Measurements from ENCODE around the gene GRAP.

GRAP gene

DNA sequence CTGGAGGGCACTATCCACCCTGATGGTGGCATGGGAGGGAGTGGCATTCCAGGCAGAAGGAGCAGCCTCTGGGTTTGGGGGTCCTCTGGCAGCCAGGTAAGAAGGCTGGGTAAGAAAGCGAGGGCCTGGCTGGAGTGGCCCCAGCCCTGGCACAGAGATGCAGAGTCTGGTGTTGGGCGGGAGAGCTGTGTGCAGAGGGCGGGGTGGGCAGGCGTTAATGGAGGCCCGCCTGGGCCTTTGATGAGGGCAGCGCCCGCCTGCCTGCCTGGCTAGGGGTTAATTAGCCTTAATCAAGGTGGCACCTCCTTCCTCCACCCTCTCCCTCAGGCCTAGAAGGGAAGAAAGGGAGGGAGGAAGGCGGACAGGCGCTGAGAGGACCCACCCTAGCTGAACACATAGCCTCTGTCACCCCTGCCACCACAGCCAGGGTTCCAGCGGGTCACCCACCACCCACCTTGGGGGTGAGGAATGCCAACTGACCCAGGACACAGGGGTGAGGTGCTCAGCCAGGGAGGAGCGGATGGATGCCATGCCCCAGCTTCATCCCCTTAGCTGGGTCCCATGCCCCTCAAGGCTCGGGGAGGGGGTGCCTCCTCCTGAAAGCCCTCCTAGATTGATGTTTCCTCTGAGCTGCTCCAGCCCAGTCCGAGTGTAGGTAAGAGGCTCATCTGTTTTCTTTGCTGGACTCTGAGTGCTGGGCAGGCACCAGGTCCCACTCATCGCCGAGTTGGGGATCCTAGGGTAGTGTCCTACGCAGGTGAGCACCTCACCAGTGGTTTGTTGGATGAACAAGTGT lies 28.8 kb downstream of the GRAP start:
- no peak for DNase-seq

DNA sequence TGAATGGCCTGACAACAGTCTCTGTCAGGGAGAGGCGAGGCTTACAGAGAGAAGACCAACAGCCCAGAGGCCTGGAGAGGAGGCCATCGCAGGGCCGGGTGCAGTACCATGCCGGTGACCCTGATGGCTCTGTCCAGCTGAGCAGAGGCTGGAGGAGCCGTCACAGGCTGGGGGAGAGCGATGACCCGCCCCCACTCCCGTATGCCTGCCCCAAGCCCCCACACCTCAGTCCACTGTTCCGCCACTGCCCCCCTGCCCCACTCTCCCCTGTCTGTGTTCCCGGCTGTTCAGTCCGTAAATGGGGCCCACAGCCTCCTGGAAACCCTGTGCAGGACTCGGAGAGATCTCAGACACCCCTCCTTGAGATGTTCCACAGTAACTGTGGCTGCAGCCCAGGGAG lies 29.4 kb downstream of the GRAP start:
- DNase-seq, result no peak

DNA sequence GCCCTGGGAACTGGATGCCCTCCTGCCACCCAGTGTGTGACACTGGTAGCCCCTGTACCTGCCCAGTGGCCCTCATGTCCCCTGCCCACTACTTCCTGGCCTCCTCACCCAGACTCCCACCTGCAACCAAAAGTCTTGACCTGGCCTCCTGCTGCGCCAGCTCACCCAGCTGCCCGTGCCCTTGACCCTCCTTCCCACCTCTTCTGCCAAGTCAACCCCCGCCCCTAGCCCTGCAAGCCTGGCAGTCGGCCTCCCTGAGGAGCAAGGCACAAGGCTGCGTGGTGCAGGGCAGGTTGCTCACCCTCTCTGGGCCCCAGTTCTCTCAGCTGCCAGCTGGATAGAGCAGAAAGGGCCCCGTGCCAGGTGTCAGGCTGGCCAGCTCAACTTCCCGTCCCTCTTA lies 29.9 kb downstream of the GRAP start:
- no peak for DNase-seq

DNA sequence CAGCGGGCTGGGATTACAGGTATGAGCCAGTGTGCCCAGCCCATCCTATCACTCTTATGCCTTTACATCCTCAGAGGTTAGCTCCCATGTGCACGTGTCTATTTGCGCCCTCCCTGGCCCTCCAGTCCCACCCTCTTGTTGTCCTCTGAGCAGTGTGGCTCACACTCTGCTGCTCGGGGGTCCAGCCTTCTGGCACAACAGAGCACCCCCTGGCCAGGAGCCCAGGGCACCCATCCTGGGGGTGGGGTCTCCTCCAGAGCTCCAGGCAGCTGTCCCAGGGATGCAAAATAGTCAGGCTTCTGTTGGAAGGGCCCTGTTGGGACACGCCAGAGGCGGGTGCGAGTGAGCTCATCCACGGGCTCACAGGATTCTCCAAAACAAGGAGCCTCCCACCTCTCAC lies 30.5 kb downstream of the GRAP start:
- no peak for DNase-seq

DNA sequence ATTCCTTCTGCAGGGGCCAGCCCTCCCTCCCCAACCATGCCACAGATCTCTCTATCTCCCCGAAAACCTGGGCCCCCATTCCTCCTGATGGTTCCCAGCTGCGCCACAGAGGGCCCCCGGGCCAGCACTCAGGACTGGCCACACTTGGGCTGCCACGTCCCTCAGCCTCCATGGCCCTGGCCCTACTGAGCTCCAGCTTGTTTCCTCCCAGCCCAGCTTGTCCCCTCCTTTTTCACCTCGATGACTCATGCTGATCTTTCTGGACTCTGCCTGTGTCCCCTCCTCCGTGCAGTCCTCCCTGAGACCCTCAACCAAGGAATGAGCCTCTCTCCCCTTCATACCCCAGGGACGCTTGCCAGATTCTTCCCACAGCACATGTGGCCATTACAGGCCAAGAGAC lies 31.3 kb downstream of the GRAP start:
- no peak for DNase-seq

DNA sequence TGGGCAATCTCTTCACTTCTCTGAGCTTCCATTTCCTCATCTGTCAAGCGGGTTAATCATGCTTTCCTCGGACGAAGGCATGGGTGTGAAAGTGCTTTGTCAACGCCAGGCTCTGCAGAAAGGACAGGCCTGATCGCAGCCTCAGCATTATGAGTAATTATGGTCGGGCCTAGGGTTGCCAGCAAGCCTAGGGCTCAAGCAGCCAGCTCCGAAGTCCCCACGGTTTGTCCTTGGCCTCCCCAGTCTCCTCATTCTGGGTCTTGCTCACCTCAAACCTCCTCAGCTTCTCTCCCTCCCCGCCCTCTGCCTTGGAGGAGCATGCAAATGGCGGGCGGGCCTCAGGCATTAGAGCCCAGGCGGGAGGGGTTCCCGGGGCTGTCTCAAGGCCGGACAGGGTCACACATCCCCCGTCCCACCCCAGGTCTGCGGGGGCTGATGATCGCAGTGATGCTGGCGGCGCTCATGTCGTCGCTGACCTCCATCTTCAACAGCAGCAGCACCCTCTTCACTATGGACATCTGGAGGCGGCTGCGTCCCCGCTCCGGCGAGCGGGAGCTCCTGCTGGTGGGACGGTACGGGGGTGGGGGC lies 32.0 kb downstream of the GRAP start:
- no peak for DNase-seq

DNA sequence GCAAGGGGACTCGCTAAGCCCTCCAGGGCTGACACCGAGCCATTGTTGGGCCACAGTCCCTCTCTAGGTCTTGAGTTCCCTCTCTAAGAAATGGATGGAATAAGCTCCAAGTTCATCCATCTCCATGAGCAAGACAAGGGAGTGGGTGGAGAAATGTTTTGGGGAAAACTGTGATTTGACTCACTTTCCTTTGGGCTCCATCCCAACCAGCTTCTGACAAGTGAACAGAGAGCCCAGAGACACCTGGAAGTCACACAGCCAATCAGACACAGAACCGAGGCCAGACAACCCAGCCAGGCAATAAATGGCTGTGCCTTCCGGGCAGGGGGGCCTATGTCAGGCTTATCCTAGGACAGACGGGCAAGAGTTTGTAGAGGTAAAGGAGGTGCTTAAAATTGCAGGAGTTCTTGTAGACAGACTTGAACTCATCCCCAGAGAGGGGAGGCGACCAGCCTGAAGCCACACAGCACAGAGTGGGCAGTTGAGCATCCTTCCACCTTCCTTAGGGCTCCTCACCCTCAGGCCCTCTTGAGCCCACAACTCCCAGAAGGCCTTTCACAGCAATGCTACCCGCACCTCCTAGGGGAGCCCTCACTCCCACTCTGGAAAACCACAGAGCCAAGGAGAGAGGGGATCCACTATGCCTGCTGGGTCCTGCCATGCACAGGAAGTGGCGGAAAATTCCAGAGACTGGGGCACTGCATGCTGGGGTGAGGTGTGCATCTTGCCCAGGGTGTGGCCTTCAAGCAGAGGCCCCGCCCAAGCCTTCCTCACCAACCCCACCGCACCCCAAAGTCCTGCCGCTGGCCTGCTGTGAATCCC lies 32.7 kb downstream of the GRAP start:
- DNase-seq, result no peak

DNA sequence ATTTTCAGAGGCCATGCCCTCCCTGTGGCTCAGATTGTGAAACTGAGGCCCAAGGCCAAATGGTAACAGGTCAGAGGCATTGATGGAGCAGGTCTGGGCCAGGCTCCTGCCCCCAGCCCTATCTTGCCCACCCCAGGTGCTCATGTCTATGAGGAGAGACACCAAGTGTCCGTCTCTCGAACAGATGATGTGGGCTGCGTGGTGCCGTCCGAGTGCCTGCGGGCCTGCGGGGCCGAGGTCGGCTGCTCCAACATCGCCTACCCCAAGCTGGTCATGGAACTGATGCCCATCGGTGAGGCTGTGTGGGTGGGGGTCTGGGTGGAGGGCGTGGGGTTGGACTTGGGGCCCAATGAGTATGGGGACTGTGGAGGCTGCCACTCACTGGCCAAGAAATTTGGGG lies 33.5 kb downstream of the GRAP start:
- no peak for DNase-seq

DNA sequence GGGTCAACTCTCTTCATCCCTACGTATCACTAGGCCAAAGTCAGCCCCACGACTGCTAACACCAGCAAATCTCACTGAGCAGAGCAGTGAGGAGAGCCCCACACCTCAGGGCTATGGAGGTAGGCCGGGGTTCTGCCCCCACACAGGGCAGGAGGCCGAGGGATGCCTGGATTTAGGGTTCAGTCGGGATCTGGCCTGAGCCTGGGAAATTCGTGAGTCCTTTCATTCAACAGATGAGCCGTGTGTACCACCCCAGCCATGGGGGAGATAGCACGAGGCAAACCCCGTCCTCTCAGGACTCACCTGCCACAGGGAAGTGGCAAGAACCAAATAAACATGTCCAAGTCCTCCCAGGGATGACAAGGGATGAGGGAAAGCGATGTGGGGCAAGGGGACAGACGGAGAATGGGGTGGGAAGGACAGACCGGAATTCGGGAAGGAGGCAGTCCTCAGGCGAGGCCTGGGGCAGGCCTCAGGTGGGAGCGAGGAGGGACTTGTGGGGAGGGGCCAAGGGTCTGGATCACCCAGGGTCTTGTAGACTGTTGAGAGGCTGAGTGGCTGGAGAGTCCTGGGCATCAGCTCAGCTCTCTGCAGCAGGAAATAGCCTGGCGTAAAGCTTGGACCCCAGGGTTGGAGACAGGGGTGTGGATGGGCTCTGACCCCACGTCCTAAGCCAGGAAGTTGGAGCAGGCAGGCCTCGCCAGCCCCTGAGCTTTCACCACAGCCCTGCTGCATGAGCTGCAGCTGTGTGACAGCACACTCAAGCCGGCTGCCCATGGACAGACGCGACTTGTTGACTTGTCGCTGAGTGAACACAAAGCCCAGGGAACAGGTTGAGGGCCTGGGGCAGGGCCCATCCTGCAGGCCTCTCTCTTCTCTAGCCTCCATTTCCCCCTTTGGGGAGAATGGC lies 34.3 kb downstream of the GRAP start:
- no peak for DNase-seq

DNA sequence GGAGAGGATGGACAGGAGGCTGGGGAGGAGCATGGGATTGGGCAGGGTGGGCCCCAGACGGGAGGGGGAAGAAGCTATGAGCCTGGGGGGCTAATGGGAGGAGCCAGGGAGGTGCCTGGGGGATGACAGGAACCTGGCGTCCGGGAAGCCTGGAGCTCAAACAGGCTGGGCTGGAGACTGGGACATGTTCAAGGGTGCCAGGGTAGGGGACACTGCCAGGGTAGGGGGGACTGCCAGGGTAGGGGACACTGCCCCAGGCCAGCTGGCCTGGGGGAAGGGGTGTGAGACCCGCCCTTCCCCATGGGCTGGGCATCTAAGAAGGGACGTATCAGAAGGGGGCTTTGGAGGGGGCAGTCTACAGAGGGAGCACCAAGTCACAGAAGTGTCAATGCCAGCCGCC lies 35.2 kb downstream of the GRAP start:
- no peak for DNase-seq

DNA sequence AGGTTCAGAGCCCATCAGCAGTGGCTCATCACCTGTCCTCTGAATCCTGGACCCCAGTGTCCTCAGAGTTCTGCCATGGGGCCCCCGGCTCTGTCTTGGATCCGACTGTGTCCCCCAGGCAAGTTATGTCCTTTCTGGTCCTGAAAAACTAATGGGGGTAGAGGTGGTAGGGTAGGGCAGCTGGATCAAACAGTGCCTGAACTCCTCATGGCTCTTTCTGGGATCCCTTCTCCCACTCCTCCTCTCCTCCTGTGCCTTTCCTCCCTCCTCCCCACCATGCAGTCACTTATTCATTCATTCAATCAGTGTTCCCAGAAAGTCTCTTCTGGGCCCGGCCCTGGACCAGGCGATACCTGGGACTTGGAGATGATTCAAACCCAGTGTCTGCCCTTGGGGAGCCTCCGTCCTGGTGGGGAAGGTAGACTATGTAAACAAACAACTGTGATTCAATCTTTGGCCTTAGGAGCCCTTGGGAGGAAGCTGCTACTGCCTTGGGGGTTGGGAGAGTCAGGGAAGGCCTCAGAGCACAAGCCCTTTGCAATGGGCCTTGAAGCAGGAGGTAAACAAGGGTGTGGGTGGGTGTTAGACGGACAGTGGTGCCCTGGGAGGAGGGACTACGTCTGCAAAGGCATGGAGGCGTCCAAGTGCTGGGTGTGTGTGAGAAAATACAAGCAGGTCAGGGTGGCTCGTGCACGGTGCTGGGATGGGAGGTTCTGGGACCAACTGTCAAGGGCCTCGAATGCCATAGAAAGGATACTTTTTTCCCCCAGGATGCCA lies 35.8 kb downstream of the GRAP start:
- DNase-seq, result no peak

DNA sequence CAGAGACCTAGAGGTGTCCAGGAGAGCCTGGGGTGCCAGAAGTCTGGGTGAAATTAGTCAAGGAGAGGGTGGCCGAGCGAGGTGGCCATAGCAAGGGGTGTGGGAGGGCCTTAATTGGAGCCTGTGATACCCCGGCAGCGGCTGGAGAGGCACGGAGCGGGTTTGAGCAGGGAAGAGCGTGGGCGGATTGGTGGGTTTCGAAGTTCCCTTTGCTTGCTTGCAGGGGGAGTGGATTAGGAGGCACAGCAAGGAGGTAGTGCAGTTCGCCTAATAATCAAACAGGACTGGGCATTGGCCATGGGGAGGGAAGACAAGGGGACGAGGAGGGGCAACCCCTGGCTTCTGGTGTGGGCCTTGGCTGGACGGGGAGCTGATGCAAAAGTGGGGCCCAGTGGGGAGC lies 36.8 kb downstream of the GRAP start:
- no peak for DNase-seq

DNA sequence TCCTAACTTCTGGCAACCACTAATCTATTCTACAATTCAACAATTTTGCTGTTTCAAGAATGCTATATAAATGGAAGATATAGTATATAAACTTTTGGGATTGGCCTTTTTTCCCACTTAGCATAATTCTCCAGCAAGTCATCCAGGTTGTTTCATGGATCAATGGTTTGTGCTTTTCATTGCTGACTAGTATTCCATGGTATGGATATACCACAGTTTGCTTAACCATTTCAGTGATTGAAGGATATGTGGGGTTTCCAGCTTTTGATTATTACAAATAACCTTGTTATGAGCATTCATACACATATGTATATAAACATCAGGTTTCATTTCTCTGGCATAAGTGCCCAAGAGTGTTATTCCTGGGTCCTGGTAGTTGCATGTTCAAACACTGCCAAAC lies 40.1 kb downstream of the GRAP start:
- DNase-seq, result no peak

DNA sequence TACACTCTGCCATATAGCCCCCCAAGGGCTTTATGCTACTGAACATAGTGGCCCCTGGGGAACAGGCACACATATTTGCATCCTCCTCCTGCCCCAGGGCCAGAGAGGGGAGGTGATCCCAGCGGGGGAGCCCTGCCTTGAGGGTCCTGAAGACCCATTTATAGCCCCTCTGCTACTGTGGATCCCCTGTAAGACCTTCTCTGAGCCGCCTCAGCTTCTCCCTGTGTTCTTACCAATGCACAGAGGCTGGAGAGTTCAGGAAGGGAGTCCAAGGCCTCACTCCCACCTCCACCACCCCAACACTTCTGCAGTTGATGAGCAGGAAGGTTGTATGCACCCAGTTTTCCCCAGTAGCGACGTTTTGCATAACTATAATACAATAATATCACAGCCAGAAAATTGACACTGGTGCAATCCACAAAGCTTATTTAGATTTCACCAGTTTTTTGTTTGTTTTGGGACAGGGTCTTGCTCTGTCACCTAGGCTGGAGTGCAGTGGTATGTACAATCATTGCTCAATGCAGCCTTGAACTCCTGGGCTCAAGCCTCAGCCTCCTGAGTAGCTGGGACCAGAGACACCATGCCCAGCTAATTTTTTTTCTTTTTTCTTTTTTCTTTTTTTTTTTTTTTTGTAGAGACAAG lies 40.8 kb downstream of the GRAP start:
- DNase-seq, result no peak

DNA sequence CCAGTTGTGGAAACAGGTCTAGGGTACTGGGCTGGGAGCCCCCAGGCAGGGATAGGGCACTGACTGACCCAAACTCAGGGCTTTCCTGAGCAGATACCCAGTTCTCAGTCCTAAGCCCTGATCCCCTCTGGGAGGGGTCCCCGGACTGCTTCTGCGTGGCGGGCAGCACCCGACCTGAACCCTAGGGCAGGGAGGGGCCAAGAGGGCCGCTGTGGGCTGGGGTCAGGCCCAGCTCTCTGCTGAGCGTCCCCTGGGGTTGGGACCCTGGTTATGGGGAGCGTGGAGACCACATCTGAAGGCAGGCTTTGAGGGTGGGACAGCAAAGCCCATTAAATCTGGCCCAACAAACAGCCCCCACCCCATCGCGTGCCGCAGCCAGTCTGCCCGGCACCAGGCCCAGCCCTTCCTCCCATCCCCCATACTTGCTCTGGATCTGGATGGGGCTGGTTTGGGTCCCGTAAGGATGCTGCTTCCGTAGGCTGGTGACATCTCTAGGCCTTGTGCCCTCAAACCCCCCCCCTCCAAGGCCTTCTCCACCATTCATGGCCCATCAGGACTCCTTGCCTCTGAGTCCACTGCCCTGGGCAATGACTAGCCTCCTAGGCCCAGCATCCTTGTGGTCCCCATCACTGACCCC lies 41.5 kb downstream of the GRAP start:
- DNase-seq, result no peak

DNA sequence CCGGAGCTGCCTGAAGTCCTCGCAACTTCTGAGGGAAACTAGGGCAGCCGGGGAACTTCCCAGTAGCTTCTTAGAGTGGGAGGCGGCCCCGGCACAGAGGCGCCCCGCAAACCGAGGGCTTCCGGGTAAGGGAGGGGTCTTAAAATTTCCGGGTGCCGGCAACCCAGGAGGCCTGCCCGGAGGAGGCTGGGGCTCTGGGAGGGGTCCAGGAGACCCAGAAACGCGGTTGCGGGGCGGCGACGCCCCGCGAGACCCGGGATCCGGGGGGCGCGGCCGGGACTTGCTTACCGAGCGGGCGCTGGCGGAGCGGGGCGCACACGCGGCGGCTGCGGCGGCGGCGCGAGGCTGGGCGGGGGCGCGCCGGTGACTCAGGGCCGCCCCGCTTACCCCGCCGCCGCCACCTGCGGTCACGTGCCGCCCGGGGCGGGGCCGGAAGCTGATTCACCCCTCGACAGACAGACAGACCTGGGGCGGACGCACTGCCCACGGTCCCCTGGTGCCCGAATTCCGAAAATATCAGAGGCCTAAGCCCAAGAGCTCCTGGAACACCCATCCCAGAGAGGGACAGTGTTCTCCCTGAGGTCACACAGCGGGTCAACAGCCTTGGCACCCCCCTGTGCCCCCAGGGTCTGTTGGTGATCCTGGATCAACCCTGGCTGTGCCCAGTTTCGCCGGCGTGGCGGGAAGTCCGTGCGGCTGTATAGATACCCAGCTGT lies 42.2 kb downstream of the GRAP start, which contains the start of gene FAM83G:
FAM83G (minus strand) TSS at position 344 of the 716 bp plus-strand sequence. CDS start 723 bp downstream, outside the sequence.
- peak; percentile 35 for DNase-seq

DNA sequence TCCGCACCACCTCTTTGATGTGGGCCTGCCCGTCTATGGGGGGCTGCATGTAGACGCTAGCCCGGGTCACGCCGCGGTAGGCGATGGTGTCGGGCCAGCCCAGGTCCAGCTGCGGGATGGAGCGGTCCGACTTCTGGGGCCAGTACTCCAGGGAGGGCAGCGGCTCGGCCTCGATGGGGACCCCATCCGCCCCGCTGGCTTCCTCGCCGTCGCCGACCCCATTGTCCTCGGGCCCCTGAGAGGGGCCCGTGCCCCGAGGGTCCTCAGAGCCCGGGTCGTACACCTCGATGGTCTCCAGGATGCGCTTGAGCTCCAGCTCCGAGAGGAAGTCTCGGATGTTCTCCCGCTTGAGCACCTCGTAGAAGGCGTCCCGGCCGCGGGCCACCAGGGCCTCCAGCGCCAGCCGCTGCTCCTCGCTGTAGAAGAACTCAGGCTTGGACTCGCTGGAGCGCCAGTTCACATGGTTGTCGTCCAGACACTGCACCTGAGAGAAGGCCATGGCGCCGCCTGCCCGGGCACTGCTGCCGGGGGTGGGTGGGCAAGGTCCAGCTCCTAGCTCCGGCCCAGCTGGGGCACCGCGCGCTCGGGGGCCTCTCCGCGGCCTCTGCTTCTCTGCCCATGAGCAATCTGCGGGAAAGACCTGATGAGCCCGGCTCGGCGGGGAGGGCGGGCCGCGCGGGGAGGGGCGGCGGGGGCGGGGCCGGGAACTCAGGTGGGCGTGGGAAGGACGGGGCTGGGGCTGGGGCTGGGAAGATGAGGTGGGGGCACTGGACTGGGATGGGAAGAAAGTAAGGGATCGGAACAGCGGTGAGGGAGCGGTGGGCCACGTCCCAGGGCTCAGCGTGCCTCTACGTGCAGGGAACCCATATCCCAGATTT lies 43.0 kb downstream of the GRAP start:
- no peak for DNase-seq

DNA sequence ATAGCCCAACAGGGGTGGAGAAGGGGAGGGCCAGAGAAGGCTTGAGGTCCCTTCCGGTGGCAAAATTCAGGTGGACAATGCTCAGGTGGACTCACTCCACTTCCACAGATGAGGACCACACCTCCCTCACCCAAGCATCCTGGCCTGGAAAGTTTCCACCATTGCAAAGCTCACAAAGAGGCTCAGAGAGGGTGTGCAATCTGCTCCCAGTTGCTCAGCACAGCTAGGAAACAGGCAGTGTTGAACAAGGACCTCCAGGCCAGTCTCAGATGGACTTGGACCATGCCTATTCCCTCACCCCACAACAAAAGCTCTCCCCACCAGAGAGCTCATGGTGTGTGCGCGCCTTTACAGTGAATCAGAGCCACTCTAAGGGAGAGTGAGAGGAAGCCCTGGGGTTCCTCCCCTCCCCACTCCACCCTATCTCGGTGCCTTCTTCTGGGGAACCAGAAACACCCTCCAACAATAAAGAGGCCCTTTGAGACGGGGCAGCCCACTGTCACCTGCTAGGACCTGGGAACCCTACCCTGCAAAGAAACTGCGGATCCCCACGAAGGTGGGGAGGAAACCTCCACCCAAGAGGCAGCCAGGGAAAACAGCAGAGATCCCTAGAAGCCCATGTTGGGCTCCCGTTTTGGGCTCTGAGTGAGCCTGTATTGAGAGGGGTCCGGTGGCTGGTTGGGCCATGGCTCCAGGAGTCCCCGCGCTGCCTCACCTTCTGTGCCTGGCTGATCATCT lies 43.8 kb downstream of the GRAP start:
- DNase-seq, result no peak

Measured in NCI-H1436 (cell line).